ENCODE measurements around the gene SLC6A9.

Gene SLC6A9

DNA sequence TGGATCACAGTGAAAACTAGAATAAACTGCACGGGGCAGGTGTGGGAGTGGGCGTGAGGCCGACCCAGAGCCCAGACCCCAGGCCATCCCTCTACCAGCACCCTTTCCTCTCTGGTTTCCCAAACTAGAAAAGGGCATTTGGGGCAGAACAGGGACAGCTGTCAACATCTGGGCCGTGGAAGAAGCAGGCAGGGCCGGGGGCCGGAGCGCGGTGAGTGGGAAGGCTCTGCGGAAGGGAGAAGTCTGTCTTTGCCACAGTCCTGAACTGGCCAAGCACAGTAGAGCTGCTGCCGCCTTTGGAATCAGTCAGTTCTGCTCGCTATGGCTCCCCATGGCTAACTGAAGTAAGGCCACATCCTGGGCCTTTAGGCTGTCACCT lies 33.3 kb downstream of the SLC6A9 start:
- peak; percentile 28 for DNase-seq

GRCh38 chr1:43997295-43997999 lies 33.8 kb downstream of the SLC6A9 start:
- peak; percentile 88 for DNase-seq

DNA sequence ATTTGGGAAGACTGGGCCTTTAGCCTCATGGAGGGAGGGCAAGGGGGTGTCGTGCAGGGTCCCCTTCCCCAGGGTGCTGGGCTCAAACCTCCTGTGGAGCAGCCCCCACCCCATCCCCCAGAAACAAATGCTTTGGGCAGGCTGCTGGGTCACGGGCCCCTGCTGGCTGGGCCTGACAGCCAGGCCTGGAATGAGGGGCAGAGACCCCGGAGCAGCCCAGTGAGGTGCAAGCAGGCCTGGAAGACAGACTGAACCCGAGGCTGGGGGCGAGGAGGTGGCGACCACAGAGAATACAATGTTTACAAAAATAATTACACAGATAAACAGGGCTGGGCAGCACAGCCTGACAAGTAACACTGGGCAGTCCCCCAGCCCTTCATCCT lies 34.5 kb downstream of the SLC6A9 start:
- DNase-seq = no peak

DNA sequence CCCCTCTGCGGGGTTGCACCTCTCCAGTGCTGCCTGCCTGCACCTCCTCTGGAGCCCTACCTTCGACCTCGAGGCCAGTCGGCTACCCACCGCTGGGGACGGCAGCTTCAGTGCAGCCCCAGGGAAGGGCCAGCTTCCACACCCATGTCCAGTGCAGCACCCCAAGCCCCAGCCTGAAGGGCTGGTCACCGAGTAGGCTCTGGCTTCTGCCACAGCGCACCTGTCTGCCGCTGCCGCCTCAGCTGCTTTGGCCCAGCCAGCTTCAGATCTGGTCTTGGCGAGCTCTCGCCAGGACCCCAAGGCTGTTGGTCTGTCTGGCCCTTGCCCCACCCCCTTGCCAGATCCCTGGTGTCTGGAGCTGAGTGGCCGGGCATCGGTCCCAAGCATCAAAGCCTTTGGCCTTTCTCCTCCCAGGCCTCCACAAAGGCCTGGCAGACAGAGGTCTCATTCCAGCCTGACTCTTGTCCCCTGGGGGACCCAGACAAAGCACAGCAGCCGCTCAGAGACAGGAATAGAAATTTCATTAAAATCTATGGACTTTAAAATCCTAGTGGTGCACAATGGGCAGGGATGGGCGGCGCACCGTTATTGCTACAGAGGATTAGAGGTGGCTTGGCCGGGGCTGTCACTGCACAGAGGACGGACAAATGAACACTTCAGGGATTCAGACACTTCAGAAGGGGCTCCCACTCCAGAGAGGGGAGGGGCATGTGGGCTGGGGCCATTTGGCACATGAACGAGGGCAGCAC lies 35.1 kb downstream of the SLC6A9 start:
- DNase-seq = no peak

DNA sequence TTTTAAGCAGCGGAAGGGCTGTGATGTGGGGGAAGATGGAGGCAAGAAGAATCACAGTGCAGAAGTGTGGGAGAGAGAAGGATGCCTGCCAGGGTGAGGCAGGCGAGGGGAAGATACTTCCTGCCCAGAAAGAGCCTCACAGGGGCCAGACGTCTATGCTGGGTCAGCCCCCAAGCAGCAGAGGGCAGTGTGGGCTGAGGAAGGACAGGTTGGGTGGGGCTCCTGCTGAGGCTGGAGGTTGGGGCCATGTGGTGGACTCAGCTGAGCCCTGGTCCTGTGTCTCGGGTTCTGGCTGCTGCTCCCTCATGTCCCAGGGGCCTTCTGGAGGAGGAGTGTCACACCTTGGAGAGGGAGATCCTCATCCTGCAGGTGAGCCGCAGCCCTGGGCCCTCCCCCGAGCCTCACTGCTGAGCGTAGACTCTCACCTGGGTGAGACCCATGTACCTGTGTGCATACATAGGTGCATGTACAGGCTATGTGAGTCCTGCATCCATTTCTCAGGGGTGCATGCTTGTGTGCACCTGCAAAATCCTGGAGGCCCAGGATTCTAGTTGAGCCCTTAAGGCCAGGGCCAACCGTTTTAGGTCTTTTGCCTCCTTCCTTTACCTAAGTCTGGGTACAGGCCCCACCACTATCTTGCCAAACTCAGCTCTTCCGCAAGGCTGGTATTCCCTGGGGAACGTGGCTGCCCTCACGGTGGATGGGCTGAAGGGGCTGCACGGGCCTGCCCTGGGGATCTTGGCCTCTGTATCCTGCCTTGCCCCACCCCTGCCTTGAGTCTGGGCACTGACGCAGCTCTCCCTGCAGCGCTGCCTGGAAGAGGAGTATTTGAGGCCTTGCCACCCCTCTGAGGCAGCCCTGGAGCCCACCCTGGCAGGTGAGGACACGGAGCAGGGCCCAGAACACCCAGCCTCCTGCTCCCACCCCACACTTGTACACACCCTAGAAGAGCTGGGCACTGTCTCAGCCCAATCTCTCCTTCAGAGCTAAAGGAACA lies 36.2 kb downstream of the SLC6A9 start:
- peak; percentile 14 for DNase-seq

- DNase-seq = no peak
Observed at GRCh38 chr1:43994071-43994470, 37.2 kb downstream of the SLC6A9 start.

- no peak for DNase-seq
Observed at GRCh38 chr1:43993206-43993914, 37.9 kb downstream of the SLC6A9 start.

DNA sequence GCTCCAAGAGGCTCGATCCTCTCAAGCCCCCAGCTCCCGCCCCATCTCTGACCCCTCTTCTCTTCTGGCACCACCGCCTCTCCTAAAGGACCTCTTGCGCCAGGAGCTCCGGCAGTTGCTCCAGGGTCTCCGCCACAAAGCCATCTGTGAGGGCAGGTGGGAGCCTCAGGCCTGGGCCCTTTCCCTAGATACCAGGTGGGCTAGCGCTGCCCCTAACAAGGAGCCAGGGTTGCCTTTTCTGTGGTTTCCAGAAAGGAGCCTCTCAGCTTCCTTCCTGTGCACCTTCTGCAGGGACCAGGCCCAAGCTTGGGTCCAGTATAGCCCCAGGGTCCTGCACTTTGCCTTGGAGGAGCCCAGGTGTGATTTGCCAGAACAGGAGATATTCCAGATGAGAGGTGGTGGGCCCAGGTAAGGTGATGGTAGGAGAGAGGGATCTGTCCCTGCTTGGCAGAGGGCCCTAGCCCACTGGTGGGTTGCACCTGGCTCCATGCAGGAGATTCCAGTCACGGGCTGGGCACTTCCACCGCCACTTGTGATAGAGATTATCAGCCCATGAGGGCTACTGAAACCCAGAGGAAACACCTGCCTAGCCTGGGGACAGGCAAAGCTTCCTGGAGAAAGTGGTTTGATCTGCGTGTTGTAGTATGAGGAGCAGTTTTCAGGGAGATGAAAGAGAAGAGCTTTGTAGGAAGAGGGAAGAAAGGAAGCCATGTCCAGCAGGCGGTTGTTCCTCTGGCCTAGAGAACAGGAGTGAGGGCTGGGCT lies 38.8 kb downstream of the SLC6A9 start:
- peak; percentile 44 for DNase-seq

DNA sequence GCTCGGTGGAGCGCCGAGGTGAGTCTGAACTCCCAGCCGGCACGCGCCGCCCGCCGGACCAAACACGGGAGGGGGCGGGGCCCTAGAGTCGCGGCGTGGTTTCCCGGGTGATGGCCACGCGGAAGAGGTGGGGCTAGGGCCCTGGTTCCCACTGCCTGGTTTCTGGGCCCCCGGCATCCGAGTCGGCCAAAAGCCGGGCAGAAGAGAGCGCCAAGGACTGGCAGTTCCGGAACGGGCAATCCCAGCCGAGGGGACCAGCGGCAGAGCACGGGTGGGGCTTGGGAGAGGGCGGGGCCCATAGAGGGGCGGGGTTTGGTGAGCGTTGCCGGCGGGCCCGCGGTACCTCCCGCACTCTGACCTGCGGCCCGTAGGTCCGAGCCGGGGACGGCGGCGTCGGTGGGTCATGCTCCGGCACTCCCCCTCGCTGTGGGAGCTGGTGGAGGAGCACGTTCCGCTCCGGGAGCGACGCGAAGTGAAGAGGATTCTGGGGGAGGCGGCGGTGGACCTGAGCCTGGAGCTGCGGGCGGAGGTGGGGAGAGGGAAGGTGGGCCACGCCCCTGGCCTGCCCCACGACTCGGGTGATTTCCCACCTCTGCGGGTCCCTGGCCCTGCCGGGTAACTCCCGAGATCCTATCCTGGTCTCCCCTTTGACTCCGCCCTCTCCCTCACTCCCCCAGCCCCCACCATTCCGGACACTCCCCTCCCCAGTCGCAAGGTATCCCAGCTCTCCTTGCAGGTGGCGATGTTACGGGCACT lies 39.6 kb downstream of the SLC6A9 start, which contains the start of gene CCDC24:
TSS of gene CCDC24 (plus strand) at position 124 of the 756 bp plus-strand sequence. CDS start at position 404, 280 bp downstream.
- DNase-seq = peak; percentile 85

- DNase-seq = no peak
Observed at GRCh38 chr1:43991200-43991475, 40.1 kb downstream of the SLC6A9 start.

DNA sequence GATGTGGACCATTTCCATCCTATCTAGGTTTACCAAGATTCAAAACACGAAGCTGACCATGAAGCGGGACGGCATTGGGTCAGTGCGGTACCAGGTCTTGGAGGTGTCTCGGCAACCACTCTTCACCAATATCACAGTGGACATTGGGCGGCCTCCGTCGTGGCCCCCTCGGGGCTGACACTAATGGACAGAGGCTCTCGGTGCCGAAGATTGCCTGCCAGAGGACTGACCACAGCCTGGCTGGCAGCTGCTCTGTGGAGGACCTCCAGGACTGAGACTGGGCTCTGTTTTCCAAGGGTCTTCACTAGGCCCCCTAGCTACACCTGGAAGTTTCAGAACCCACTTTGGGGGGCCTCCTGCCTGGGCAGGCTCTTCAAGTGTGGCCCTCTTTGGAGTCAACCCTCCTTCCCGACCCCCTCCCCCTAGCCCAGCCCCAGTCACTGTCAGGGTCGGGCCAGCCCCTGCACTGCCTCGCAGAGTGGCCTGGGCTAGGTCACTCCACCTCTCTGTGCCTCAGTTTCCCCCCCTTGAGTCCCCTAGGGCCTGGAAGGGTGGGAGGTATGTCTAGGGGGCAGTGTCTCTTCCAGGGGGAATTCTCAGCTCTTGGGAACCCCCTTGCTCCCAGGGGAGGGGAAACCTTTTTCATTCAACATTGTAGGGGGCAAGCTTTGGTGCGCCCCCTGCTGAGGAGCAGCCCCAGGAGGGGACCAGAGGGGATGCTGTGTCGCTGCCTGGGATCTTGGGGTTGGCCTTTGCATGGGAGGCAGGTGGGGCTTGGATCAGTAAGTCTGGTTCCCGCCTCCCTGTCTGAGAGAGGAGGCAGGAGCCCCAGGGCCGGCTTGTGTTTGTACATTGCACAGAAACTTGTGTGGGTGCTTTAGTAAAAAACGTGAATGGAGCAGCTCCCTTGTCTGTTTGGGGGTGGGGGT lies 40.7 kb downstream of the SLC6A9 start:
- peak; percentile 27 for DNase-seq

GRCh38 chr1:43987159-43987902 lies 43.9 kb downstream of the SLC6A9 start:
- DNase-seq = no peak

DNA sequence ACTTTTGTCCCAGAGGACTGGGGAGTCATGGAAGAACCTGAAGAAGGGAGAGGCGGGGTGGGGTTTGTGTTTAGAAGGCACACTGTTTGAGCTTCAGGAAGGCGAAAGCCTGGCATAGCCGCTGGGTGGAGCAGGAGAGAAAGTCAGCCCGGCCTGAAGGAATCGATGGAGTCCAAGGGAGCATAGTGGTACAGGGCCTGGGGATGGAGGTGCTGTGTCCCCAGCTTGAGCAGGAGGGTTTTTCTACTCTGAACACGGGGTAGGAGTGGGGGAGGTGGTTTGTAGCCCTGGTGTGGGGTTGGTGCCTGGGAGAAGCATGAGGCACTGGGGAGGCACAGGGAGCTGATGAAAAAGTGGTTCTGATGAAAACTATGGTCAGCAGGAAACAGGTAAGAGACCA lies 44.5 kb downstream of the SLC6A9 start:
- no peak for DNase-seq

DNA sequence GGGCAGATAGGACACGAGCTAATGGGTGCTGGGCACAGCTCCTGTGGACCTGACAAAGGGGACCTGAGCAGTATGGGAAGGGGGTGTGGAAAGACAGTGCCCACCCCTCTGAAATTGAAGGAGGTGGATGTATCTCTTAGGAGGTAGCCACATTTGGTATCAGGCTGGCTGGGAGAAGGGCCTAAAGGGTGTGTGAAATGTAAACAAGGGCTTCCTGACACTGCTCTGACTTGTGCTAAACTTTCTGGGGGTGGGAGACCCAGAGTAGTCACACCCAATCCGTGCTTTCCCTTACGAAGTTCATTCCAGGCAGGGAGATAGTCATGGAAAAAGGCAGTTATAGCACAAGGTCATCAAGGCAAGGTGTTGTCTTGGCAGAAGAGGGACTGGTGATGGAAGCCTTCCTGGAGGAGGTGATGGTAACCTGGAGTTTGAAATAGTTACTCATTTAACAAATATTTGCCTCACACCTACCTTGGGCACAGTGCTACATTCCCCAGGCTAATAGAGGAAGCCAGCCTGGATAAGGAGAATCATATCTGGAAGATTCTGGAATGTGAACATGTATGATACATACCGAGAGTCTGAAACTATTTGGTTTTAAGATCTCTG lies 45.2 kb downstream of the SLC6A9 start:
- DNase-seq = no peak

- DNase-seq = no peak
Observed at GRCh38 chr1:43984855-43985254, 46.4 kb downstream of the SLC6A9 start.

GRCh38 chr1:43983253-43983899 lies 47.9 kb downstream of the SLC6A9 start:
- DNase-seq = no peak

GRCh38 chr1:43982808-43983207 lies 48.5 kb downstream of the SLC6A9 start:
- DNase-seq = no peak

GRCh38 chr1:43982241-43982640 lies 49.0 kb downstream of the SLC6A9 start:
- no peak for DNase-seq

Measured in NCI-H146 (cell line).